Measurements from ENCODE around the gene RABGAP1L. TPM values are rescaled to one million over a fixed set of nuclear protein-coding genes. Genes with fewer than 3 reads are reported as not detected.

The RABGAP1L gene
- total and polyA plus RNA-seq, 10 of the 15 experiments (the other 5 are each of a cell fraction or from before 2014, with no cell fraction given) = 5.8 to 194 (median 113) TPM

GRCh38 chr1:174244017-174244416, 84.7 kb downstream of the RABGAP1L start (continued):
- TF ChIP-seq TAF1 (IDR thresholded peaks at IDR 0.05; ENCODE audit: borderline replicate concordance, low read depth, low read length) = no peak
- no peak for TF ChIP-seq ZBED1 (IDR thresholded peaks at IDR 0.05; ENCODE audit: borderline replicate concordance)
- no peak for TF ChIP-seq EGR1 (IDR thresholded peaks at IDR 0.05; ENCODE audit: borderline replicate concordance in 1 of 2, low read depth in 2 of 2, low read length in 2 of 2)
- no peak for TF ChIP-seq RAD51 (IDR thresholded peaks at IDR 0.05)
- TF ChIP-seq SMC3 (IDR thresholded peaks at IDR 0.05; ENCODE audit: borderline replicate concordance, low read length) = no peak
- no peak for TF ChIP-seq CHD4 (IDR thresholded peaks at IDR 0.05)
- TF ChIP-seq EED (IDR thresholded peaks at IDR 0.05; ENCODE audit: low read depth) = no peak
- no peak for TF ChIP-seq MEF2A (IDR thresholded peaks at IDR 0.05; ENCODE audit: insufficient read depth, low read depth, low read length)
- TF ChIP-seq CHD2 (IDR thresholded peaks at IDR 0.05; ENCODE audit: borderline replicate concordance, low read depth, low read length) = no peak

DNA sequence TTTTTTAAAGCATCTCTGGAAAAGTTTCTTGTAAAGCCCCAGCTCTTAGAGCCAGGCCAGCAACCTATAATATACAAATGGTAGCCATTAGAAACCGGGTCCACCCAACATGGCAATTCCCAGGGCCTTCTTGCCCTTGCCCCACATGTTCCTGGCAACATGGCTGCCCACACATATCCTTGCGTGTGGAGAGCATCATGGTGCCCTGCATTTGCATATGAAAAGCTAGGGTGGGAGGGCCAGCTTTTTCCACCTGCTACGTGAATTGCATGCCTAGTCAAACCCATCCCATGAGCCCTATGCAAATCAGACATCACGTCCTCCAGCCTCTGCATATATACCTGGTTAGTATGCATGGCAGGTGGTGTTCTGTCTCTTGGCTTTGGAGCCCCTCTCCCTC, 88.2 kb downstream of the RABGAP1L start:
- POLR2A ChIA-PET = no interaction called here
- no peak overlapping the region for H2AFZ ChIP-seq (ENCODE audit: control insufficient read depth, low read depth, low read length)
- no peak for FAIRE-seq
- H4K20me1 ChIP-seq (ENCODE audit: control insufficient read depth, insufficient read depth) = no peaks in the 10 kb centered on the region
- TF ChIP-seq POLR2A (IDR thresholded peaks at IDR 0.05; ENCODE audit: low read depth, low read length) = 0 out of 2 replicates have a peak, but pooled peaks have one; percentile 34
- TF ChIP-seq ZNF622 (IDR thresholded peaks at IDR 0.05) = no peak
- H3K4me3 ChIP-seq = no peak overlapping the region
- in situ Hi-C loops (cut with MboI) = no loop called here
- BruUV-seq (replicated peaks) = no TSS peak
- H3K9me3 ChIP-seq (replicated peaks; ENCODE audit: control insufficient read depth, insufficient read depth, low read length) = no peaks in the 10 kb centered on the region
- ATAC-seq = no peak
- H3K4me2 ChIP-seq (ENCODE audit: control insufficient read depth, insufficient read depth) = no peak overlapping the region
- H3K79me2 ChIP-seq (ENCODE audit: control insufficient read depth, insufficient read depth, low read length) = no peaks in the 10 kb centered on the region
- RAD21 ChIA-PET (ENCODE audit: unreplicated experiment) = no interaction called here
- CTCF ChIA-PET = no interaction called here
- H3K9ac ChIP-seq (ENCODE audit: control insufficient read depth, insufficient read depth, low read length) = no peak overlapping the region
- no peaks in the 10 kb centered on the region for H3K4me1 ChIP-seq (ENCODE audit: control insufficient read depth, insufficient read depth, low read length)
- SMC1A ChIA-PET (ENCODE audit: uncharacterized antibody, unreplicated experiment) = interaction anchor here (0.7 kb wide), 1 partner anchor 278 kb away, joined by 3 read pairs; no protein-coding TSS in a partner anchor
- H3K27me3 ChIP-seq (replicated peaks in 1 of 2; ENCODE audit: control insufficient read depth in 2 of 2, insufficient read depth in 2 of 2, low read length in 1 of 2) = no peaks in the 10 kb centered on the region
- peaks cover 0 to 20% of the 10 kb centered on the region in 2 experiments; a peak in 2 of 4 replicates for H3K36me3 ChIP-seq (ENCODE audit: control insufficient read depth in 2 of 2, insufficient read depth in 2 of 2, low read length in 1 of 2)
- intact Hi-C loops (cut with micrococcal nuclease; ENCODE audit: unreplicated experiment) = no loop called here
- H3K27ac ChIP-seq (ENCODE audit: control insufficient read depth, insufficient read depth) = no peak overlapping the region
- no peak for DNase-seq (ENCODE audit: low read depth, low spot score)
- 81% methylated on average over 4 of the region's 4 CpGs for WGBS (ENCODE audit: insufficient coverage, insufficient replicate concordance, low lambda C conversion rate, missing lambda C conversion rate)

All from GM12878 (cell line).